GM12872 (cell line): Measurements from ENCODE around the gene LYRM4.
A peak's percentile ranks its signal among the peaks of the same experiment; 100 is the strongest.

Experiments used
- TF ChIP-seq, protein P1 (sequence below): IDR thresholded peaks from 3 replicates; pipeline ENCODE4 v1.5.1; 2011; ENCODE audit warnings: low read depth, mild to moderate bottlenecking, low read length, moderate library complexity; ENCODE audit not compliant: insufficient read depth

LYRM4 gene

DNA sequence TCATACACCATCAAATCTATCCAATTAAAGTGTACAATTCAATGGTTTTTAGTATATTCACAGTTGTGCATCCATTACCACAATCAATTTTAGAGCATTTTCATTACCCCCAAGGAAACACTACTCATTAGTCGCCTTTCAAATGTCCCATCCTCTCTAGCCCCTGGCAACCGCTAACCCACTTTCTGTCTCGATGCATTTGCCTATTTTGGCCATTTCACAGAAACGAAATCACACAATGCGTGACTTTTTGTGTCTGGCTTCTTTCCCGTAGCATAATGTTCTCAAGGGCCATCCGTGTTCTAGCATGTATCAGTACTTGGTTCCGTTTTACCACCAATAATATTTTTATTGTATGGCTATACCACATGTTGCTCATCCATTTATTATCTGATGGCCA lies 123.9 kb downstream of the LYRM4 start:
- TF ChIP-seq, protein P1, sequence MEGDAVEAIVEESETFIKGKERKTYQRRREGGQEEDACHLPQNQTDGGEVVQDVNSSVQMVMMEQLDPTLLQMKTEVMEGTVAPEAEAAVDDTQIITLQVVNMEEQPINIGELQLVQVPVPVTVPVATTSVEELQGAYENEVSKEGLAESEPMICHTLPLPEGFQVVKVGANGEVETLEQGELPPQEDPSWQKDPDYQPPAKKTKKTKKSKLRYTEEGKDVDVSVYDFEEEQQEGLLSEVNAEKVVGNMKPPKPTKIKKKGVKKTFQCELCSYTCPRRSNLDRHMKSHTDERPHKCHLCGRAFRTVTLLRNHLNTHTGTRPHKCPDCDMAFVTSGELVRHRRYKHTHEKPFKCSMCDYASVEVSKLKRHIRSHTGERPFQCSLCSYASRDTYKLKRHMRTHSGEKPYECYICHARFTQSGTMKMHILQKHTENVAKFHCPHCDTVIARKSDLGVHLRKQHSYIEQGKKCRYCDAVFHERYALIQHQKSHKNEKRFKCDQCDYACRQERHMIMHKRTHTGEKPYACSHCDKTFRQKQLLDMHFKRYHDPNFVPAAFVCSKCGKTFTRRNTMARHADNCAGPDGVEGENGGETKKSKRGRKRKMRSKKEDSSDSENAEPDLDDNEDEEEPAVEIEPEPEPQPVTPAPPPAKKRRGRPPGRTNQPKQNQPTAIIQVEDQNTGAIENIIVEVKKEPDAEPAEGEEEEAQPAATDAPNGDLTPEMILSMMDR, result no peak

DNA sequence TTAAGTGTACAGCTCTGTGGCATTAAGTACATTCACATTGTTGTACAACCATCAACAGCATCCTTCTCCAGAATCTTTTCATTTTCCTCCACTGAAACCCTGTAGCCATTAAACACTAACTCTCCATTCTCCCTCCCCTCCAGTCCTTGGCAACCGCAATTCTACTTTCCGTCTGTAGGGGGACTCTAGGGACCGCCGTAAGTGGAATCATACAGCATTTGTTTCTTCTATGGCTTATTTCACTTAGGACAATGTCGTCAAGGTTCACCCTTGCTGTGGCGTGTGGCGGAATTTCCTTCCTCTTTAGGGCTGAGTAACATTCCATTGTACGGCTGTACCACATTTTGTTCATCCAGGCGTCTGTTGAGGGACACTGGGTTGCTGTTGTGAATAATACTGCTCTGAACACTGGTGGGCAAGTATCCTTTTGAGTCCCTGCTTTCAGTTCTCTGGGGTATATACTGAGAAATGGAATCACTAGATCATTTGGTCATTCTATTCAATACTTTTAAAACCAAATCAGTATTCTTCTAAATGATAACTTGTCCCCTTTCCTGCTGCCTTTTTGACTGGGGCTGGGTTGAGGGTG lies 124.9 kb downstream of the LYRM4 start:
- TF ChIP-seq, protein P1, result peak; percentile 84

DNA sequence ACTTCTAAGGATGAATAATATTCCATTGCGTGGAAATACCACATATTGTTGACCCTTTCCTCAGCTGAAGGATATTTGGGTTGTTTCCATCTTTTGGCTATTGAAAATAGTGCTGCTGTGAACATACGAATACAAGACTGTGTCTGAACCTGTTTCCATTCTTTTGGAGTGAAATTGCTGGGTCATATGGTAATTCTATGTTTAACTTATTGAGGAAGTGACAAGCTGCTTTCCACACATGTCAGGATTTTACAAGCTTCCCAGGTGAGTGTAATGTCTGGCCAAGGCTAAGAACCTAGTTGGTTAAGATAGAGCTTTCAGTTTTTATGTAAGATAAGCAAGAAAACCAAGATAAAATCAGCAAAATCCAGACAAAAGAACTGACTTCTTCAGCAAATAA lies 126.8 kb downstream of the LYRM4 start:
- TF ChIP-seq, protein P1, result no peak

DNA sequence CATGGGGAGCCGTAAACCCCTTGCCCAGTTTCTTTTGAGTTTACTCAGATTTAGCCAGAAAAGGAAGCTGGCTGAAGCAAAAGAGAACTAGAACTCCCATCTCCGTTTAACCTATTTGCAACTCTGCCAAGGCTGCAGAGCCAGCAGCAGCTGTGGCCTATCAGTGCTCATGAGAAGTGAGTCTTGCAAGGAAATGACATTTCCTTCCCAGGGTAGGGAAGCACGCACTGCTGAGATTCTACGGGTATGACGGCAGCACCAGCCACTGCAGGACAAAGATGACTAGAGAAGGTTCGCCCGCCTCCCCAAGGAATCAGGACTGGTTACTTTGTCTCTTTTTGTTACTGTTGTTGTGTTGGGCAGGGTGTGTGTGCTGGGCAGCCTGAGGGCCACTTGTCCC lies 128.0 kb downstream of the LYRM4 start:
- TF ChIP-seq, protein P1, result no peak

DNA sequence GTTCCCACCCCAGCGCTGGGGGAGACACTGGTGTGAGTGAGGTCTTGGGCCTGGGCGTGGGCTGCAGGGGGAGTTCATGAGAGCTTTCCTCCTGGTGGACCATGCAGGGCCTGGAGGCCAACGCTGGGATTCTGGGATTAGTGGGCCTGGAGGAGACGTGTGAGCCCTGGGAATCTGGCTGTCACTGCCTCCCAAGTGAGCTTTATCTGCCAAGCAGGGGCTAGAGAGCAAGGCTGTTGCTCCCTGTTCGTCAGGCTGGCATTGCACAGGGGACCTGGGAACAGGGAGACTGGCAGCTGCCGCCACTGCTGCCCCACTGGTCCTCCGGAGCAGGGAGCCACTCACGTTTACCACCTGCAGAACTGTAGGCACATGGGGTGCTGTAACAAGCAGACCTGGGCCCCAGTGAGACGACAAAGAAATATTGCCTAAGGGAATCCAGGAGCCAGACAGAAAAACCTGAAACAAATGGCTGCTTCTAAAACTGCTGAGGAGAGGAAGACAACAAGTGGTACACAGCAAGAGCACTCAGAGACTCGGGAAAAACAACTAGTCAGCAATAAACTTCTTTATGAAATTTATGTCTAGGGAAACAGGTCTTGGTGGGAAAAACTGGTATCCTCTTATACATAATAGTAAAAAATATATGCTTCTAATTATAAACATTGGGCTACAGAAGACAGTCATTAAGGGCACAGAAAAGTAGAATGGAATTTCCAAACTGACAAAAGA lies 130.4 kb downstream of the LYRM4 start:
- TF ChIP-seq, protein P1, result no peak

DNA sequence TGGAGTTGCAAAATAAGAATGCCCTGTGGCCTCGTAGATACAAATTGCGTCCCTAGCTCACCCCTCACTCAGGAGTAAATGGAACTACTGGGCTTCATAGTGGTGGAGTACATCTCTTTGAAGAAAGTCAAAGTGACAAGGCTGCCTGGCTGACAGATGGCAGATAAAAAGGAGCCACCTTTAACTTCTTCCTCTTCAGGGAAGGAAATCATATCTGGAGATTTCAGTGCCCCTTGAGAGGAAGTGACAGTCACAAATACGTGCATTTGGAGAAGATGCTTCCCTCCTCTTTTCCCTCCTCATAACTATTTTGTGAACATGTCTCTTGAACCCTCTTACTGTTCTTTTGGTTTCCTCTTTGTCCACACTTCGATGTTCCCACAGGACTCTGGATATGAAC lies 132.4 kb downstream of the LYRM4 start:
- TF ChIP-seq, protein P1, result no peak

DNA sequence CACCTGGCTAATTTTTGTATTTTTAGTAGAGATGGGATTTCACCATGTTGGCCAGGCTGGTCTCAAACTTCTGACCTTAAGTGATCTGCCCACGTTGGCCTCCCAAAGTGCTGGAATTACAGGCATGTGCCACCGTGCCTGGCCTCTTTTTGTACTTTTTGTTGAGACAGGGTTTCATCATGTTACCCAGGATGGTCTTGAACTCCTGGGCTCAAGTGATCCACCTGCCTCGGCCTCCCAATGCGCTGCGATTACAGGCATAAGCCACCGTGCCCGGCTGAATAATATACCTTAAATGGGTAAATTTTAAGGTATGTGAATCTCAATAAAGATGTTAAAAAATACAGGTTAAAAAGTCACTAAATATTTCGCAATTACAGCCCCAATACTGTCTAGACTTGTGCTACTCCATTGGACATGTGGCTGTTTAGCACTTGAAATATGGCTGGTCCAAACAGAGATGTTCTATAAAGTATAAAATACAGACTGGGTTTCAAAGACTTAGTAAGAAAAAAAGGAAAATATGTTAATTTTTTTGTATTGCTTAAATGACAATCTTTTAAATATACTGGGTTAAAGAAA lies 133.6 kb downstream of the LYRM4 start:
- TF ChIP-seq, protein P1, result no peak
